Astrocyte (in vitro differentiated cells and primary cell): ENCODE data around the gene SV2A.

Experiments
- CTCF ChIP-seq: IDR thresholded peaks from 2 replicates; pipeline ENCODE4 v1.5.1; 2011; ENCODE audit warnings: low read depth, mild to moderate bottlenecking, inconsistent platforms, low read length, moderate library complexity; ENCODE audit not compliant: insufficient read depth
- EZH2 ChIP-seq: IDR thresholded peaks from 2 replicates; pipeline ENCODE4 v1.6.1; 2012; ENCODE audit warnings: mild to moderate bottlenecking, low read length, inconsistent platforms; ENCODE audit not compliant: insufficient read depth

- TF ChIP-seq CTCF (no peak), EZH2 (no peak)
Measured at GRCh38 chr1:149915429-149916192, 2.0 kb downstream of the SV2A start.
